GM23338 (cell line): ENCODE results near the gene KRTAP20-4. TPM values are rescaled to one million over a fixed set of nuclear protein-coding genes. Genes with fewer than 3 reads are reported as not detected.

Experiments
- ATAC-seq: fragments of 200-7000 bp; cut with Tn5 transposase; 3 replicates; pipeline ENCODE4 v1.9.1; 2020
- DNase-seq: peaks from one replicate; pipeline ENCODE4 v3.0.0-alpha.2; 2015; ENCODE audit warnings: low spot score
- H2AFZ ChIP-seq: fragments of 200-600 bp; sonication (generic); 2 replicates; pipeline ENCODE4 v1.8.0; 2016; ENCODE audit warnings: antibody characterized with exemption, mild to moderate bottlenecking, moderate library complexity
- H3F3A ChIP-seq: fragments of 200-600 bp; sonication (generic); replicated peaks from 2 replicates; pipeline ENCODE4 v1.8.0; 2017; ENCODE audit warnings: antibody characterized with exemption, mixed run types, low read depth
- H3K27ac ChIP-seq: fragments of 200-600 bp; sonication (generic); 2 replicates; pipeline ENCODE4 v1.6.1; 2016; ENCODE audit warnings: low read depth
- H3K27me3 ChIP-seq: fragments of 200-600 bp; sonication (generic); 2 replicates; pipeline ENCODE4 v1.8.0; 2016; ENCODE audit warnings: mild to moderate bottlenecking, mixed run types, moderate library complexity; ENCODE audit not compliant: insufficient read depth
- H3K36me3 ChIP-seq: fragments of 200-600 bp; sonication (generic); 2 replicates; pipeline ENCODE4 v1.8.0; 2016; ENCODE audit warnings: mild to moderate bottlenecking; ENCODE audit not compliant: insufficient read depth
- H3K4me1 ChIP-seq: fragments of 200-600 bp; sonication (generic); 2 replicates; pipeline ENCODE4 v1.8.0; 2016; ENCODE audit warnings: mild to moderate bottlenecking, moderate library complexity; ENCODE audit not compliant: insufficient read depth
- H3K4me2 ChIP-seq: fragments of 200-600 bp; sonication (generic); 2 replicates; pipeline ENCODE4 v1.7.1; 2017; ENCODE audit warnings: mixed run types
- H3K4me3 ChIP-seq: fragments of 200-600 bp; sonication (generic); 2 replicates; pipeline ENCODE4 v1.6.1; 2016; ENCODE audit warnings: mixed run types
- H3K79me2 ChIP-seq: fragments of 200-600 bp; sonication (generic); replicated peaks from 2 replicates; pipeline ENCODE4 v1.8.0; 2017; ENCODE audit warnings: mild to moderate bottlenecking; ENCODE audit not compliant: insufficient read depth
- H3K9me2 ChIP-seq: fragments of 200-600 bp; sonication (generic); 2 replicates; pipeline ENCODE4 v1.8.0; 2017; ENCODE audit not compliant: insufficient read depth
- H4K20me1 ChIP-seq: fragments of 200-600 bp; sonication (generic); replicated peaks from 2 replicates; pipeline ENCODE4 v1.8.0; 2017; ENCODE audit warnings: mild to moderate bottlenecking; ENCODE audit not compliant: insufficient read depth
- H3K27ac Mint-ChIP-seq: 2 replicates; pipeline ENCODE4 v1.8.0; 2020; ENCODE audit warnings: inconsistent platforms, mild to moderate bottlenecking, moderate library complexity, mixed read lengths
- H3K27me3 Mint-ChIP-seq: 3 replicates; pipeline ENCODE4 v1.8.0; 2022; ENCODE audit warnings: low read depth, mild to moderate bottlenecking, moderate library complexity, mixed read lengths, inconsistent platforms; ENCODE audit not compliant: insufficient read depth, poor library complexity
- H3K36me3 Mint-ChIP-seq: 3 replicates; pipeline ENCODE4 v1.8.0; 2021; ENCODE audit warnings: low read depth, mild to moderate bottlenecking, inconsistent platforms, moderate library complexity, mixed read lengths
- H3K4me1 Mint-ChIP-seq: 3 replicates; pipeline ENCODE4 v1.8.0; 2020; ENCODE audit warnings: mild to moderate bottlenecking, inconsistent platforms, mixed read lengths
- H3K4me3 Mint-ChIP-seq: 3 replicates; pipeline ENCODE4 v1.8.0; 2021; ENCODE audit warnings: moderate library complexity, mild to moderate bottlenecking, inconsistent platforms, mixed read lengths
- H3K9me3 Mint-ChIP-seq: 3 replicates; pipeline ENCODE4 v1.8.0; 2020; ENCODE audit warnings: moderate library complexity, mild to moderate bottlenecking, inconsistent platforms, mixed read lengths
- CREB1 ChIP-seq: fragments of 250-450 bp; sonication (Bioruptor Pico); IDR thresholded peaks from 2 replicates; pipeline ENCODE4 v1.5.0; 2020; ENCODE audit warnings: low read depth, mild to moderate bottlenecking, moderate library complexity
- CTCF ChIP-seq, 2 experiments: fragments of 200-600 bp in 1 of 2; sonication (generic) in 1 of 2; conservative IDR thresholded peaks; 2 replicates each; pipeline versions ENCODE4 v1.5.1 to v1.6.1; 2016 to 2017; ENCODE audit warnings: antibody characterized with exemption in 2 of 2, low read depth in 2 of 2, mild to moderate bottlenecking in 2 of 2, moderate library complexity in 1 of 2
- EZH2 ChIP-seq: fragments of 200-600 bp; sonication (generic); IDR thresholded peaks from one replicate; pipeline ENCODE4 v1.8.0; 2017; ENCODE audit warnings: antibody characterized with exemption, mild to moderate bottlenecking, low read depth; ENCODE audit not compliant: unreplicated experiment
- EZH2phosphoT487 ChIP-seq: fragments of 200-600 bp; sonication (generic); IDR thresholded peaks from one replicate; pipeline ENCODE4 v1.8.1; 2018; ENCODE audit warnings: antibody characterized with exemption; ENCODE audit not compliant: unreplicated experiment
- JUNB ChIP-seq: IDR thresholded peaks from one replicate; pipeline ENCODE4 v1.6.1; 2016; ENCODE audit warnings: antibody characterized with exemption; ENCODE audit not compliant: unreplicated experiment
- NANOG ChIP-seq: IDR thresholded peaks from 2 replicates; pipeline ENCODE4 v1.6.1; 2016; ENCODE audit warnings: antibody characterized with exemption, borderline replicate concordance
- POLR2AphosphoS5 ChIP-seq: IDR thresholded peaks from 2 replicates; pipeline ENCODE4 v1.6.1; 2016; ENCODE audit warnings: antibody characterized with exemption, low read depth
- STAT1 ChIP-seq: IDR thresholded peaks from one replicate; pipeline ENCODE4 v1.6.1; 2016; ENCODE audit warnings: antibody characterized with exemption; ENCODE audit not compliant: unreplicated experiment
- ZNF114 ChIP-seq: fragments of 250-450 bp; sonication (Bioruptor Pico); IDR thresholded peaks from 2 replicates; pipeline ENCODE4 v1.5.0; 2020; ENCODE audit warnings: mild to moderate bottlenecking, moderate library complexity
- ZNF462 ChIP-seq: fragments of 250-450 bp; sonication (Bioruptor Pico); IDR thresholded peaks from 2 replicates; pipeline ENCODE4 v1.5.0; 2020; ENCODE audit warnings: mild to moderate bottlenecking, moderate library complexity
- polyA plus RNA-seq: library from polyadenylated mRNA; unstranded; fragments of >200 nt; fragmentation: Nextera tagmentation; extraction: Ambion mirVana; gene quantifications from 2 replicates; pipeline ENCODE4 v1.2.1, GENCODE V29; 2016
- total RNA-seq: library from RNA; depleted of rRNA; stranded (reverse); fragments of >200 nt; shearing (Covaris generic); gene quantifications from 2 replicates; pipeline ENCODE4 v1.2.3, GENCODE V29; 2014
- TF ChIP-seq, protein P1 (sequence below): IDR thresholded peaks from one replicate; pipeline ENCODE4 v1.6.1; 2018; ENCODE audit warnings: antibody characterized with exemption; ENCODE audit not compliant: unreplicated experiment

The KRTAP20-4 gene
- total and polyA plus RNA-seq, 2 experiments from 2014 or later = not detected

DNA sequence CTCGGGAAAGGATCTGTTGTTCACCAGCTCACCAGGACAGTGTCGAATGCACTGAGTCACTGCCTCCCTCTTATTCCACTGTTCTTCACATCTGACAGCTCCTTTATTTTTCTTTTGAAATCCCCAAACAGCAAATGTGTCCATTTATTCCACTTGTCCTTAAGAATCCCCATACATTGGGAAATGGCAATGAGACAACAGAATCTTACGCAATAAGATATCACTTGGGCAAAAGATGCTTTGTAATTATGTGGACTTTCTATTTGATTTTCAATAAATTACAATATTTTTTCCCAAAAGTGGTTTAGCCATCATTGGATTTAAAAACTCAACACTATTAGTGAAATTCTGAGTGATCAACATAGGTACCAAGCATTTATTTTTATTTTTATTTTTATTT, 18.3 kb downstream of the KRTAP20-4 start:
- Mint-ChIP-seq H3K27me3 (no peaks in the 10 kb centered on the region), H3K9me3 (peaks cover 3% of the 10 kb centered on the region; the same call in 2 of the 3 replicates), H3K27ac (no peak overlapping the region), H3K4me3 (no peak overlapping the region), H3K36me3 (no peaks in the 10 kb centered on the region), H3K4me1 (no peaks in the 10 kb centered on the region)
- DNase-seq (no peak), ATAC-seq (no peak)
- H3K4me2 ChIP-seq = no peak overlapping the region
- H3K36me3 ChIP-seq = no peaks in the 10 kb centered on the region
- no peak overlapping the region for H3K4me3 ChIP-seq
- H3K27ac ChIP-seq = no peak overlapping the region
- TF ChIP-seq ZNF114 (no peak), POLR2AphosphoS5 (no peak), NANOG (no peak)
- H3K4me1 ChIP-seq = no peaks in the 10 kb centered on the region
- H3K27me3 ChIP-seq = no peaks in the 10 kb centered on the region
- no peaks in the 10 kb centered on the region for H4K20me1 ChIP-seq
- no peak overlapping the region for H2AFZ ChIP-seq
- 0 out of 2 replicates have a peak, but pooled peaks cover 8% of the 10 kb centered on the region for H3K9me2 ChIP-seq
- H3K79me2 ChIP-seq = no peaks in the 10 kb centered on the region
- no peaks in the 10 kb centered on the region for H3F3A ChIP-seq

GRCh38 chr21:30642564-30642963, 22.1 kb downstream of the KRTAP20-4 start, which contains the start of gene KRTAP20-3:
Gene KRTAP20-3 (plus strand): TSS chr21:30642864.
- Mint-ChIP-seq H3K27me3 (no peaks in the 10 kb centered on the region), H3K36me3 (no peaks in the 10 kb centered on the region), H3K27ac (no peak within 1 kb of the TSS), H3K4me1 (no peaks in the 10 kb centered on the region), H3K4me3 (no peak within 1 kb of the TSS), H3K9me3 (peaks cover 3% of the 10 kb centered on the region; the same call in 2 of the 3 replicates)
- Histone ChIP-seq H3K79me2 (no peaks in the 10 kb centered on the region), H3K4me2 (no peak within 1 kb of the TSS), H3K4me1 (no peaks in the 10 kb centered on the region), H3K4me3 (no peak within 1 kb of the TSS), H2AFZ (no peak within 1 kb of the TSS), H3K27me3 (no peaks in the 10 kb centered on the region), H3K27ac (no peak within 1 kb of the TSS), H4K20me1 (no peaks in the 10 kb centered on the region), H3K36me3 (no peaks in the 10 kb centered on the region), H3F3A (no peaks in the 10 kb centered on the region), H3K9me2 (0 out of 2 replicates have a peak, but pooled peaks cover 8% of the 10 kb centered on the region)
- DNase-seq = no peak
- ATAC-seq = no peak
- no peak for TF ChIP-seq STAT1
- no peak for TF ChIP-seq EZH2phosphoT487
- no peak for TF ChIP-seq CREB1
- TF ChIP-seq CTCF (conservative IDR thresholded peaks at IDR 0.05; ENCODE audit: low read depth in 2 of 2) = no peak
- no peak for TF ChIP-seq ZNF462
- no peak for TF ChIP-seq NANOG
- TF ChIP-seq EZH2 = no peak
- no peak for TF ChIP-seq JUNB
- TF ChIP-seq, protein P1, sequence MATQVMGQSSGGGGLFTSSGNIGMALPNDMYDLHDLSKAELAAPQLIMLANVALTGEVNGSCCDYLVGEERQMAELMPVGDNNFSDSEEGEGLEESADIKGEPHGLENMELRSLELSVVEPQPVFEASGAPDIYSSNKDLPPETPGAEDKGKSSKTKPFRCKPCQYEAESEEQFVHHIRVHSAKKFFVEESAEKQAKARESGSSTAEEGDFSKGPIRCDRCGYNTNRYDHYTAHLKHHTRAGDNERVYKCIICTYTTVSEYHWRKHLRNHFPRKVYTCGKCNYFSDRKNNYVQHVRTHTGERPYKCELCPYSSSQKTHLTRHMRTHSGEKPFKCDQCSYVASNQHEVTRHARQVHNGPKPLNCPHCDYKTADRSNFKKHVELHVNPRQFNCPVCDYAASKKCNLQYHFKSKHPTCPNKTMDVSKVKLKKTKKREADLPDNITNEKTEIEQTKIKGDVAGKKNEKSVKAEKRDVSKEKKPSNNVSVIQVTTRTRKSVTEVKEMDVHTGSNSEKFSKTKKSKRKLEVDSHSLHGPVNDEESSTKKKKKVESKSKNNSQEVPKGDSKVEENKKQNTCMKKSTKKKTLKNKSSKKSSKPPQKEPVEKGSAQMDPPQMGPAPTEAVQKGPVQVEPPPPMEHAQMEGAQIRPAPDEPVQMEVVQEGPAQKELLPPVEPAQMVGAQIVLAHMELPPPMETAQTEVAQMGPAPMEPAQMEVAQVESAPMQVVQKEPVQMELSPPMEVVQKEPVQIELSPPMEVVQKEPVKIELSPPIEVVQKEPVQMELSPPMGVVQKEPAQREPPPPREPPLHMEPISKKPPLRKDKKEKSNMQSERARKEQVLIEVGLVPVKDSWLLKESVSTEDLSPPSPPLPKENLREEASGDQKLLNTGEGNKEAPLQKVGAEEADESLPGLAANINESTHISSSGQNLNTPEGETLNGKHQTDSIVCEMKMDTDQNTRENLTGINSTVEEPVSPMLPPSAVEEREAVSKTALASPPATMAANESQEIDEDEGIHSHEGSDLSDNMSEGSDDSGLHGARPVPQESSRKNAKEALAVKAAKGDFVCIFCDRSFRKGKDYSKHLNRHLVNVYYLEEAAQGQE = no peak
- no peak for TF ChIP-seq POLR2AphosphoS5
- no peak for TF ChIP-seq ZNF114
